DMS79 (cell line): ENCODE measurements around the gene BICD1.
A peak's percentile ranks its signal among the peaks of the same experiment; 100 is the strongest.
"Not testable (repeated sequence)": the region's sequence is repeated elsewhere in the genome, so short reads cannot be mapped to it uniquely, and the experiment has no call there.

Experiments
- DNase-seq: peaks from one replicate; lab custom pipeline; 2025; lab: John Stamatoyannopoulos, UW

BICD1 gene

GRCh38 chr12:32191445-32191844 lies 84.8 kb downstream of the BICD1 start:
- DNase-seq, result no peak

GRCh38 chr12:32196250-32197198 lies 89.9 kb downstream of the BICD1 start:
- DNase-seq, result no peak

- no peak for DNase-seq
Observed at GRCh38 chr12:32197421-32197820, 90.8 kb downstream of the BICD1 start.

- DNase-seq, result no peak
Observed at GRCh38 chr12:32198555-32198954, 91.9 kb downstream of the BICD1 start.

GRCh38 chr12:32201096-32201495 lies 94.4 kb downstream of the BICD1 start:
- no peak for DNase-seq

GRCh38 chr12:32201976-32202375 lies 95.3 kb downstream of the BICD1 start:
- no peak for DNase-seq

GRCh38 chr12:32205731-32206130 lies 99.1 kb downstream of the BICD1 start:
- DNase-seq, result no peak

GRCh38 chr12:32208355-32208754 lies 101.7 kb downstream of the BICD1 start:
- no peak for DNase-seq

GRCh38 chr12:32211066-32211899 lies 104.6 kb downstream of the BICD1 start:
- DNase-seq, result no peak

- no peak for DNase-seq
Observed at GRCh38 chr12:32211900-32212156, 105.2 kb downstream of the BICD1 start.

GRCh38 chr12:32214723-32215122 lies 108.1 kb downstream of the BICD1 start:
- DNase-seq, result no peak

GRCh38 chr12:32217354-32218310 lies 111.0 kb downstream of the BICD1 start:
- peak; percentile 95 for DNase-seq

- DNase-seq, result no peak
Observed at GRCh38 chr12:32223941-32224340, 117.3 kb downstream of the BICD1 start.

- no peak for DNase-seq
Observed at GRCh38 chr12:32226768-32227167, 120.1 kb downstream of the BICD1 start.

GRCh38 chr12:32229971-32230612 lies 123.4 kb downstream of the BICD1 start:
- DNase-seq, result no peak

- DNase-seq, result no peak
Observed at GRCh38 chr12:32230613-32230993, 124.0 kb downstream of the BICD1 start.

GRCh38 chr12:32231361-32231760 lies 124.7 kb downstream of the BICD1 start:
- DNase-seq, result not testable (repeated sequence)

GRCh38 chr12:32233568-32233967 lies 126.9 kb downstream of the BICD1 start:
- DNase-seq, result no peak

GRCh38 chr12:32235251-32235650 lies 128.6 kb downstream of the BICD1 start:
- DNase-seq, result no peak

GRCh38 chr12:32240162-32240561 lies 133.5 kb downstream of the BICD1 start:
- no peak for DNase-seq

- DNase-seq, result no peak
Observed at GRCh38 chr12:32240831-32241230, 134.2 kb downstream of the BICD1 start.

GRCh38 chr12:32242641-32243040 lies 136.0 kb downstream of the BICD1 start:
- DNase-seq, result no peak
